ENCODE results near the gene FGFRL1.

DNA sequence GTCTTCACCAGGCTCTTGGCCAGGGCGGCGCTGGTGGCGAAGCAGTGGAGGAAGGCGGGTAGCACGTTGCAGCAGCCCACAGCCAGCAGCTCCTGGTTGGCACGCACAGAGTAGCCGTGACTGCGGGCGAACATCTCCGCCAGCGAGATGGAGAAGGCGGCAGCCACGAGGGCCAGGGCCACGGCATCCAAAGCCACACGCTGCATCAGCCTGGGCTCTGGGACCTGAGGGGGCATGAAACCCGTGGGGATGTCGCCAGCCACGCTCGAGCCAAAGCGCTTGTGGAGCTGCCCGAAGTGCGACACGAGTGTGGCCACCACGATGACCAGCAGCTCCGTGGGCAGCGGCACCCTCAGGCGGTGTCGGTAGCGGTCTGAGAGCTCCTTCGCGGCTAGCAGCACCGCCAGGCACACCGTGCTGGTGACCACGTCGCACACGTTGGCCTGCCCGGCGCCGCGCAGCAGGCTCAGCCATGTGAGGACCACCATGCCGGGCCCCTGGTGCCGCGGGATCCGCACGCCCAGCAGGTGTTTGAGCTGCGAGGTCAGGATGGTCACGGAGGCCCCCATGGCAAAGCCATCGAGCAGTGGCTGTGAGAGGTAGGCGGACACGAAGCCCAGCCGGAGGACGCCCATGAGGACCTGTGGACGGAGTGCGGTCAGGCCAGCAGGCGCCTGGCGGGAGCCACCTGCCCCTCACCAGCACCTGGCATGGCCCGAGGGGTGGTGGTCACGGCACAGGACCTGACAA lies 21.5 kb upstream of the FGFRL1 start:
- no peak for TF ChIP-seq EZH2 (IDR thresholded peaks at IDR 0.05)
- no peak for TF ChIP-seq FOXP2 (optimal IDR thresholded peaks at IDR 0.05; ENCODE audit: control extremely low read depth, extremely low read length, insufficient read depth)
- no peak for TF ChIP-seq POLR2AphosphoS5 (IDR thresholded peaks at IDR 0.05; ENCODE audit: borderline replicate concordance, low read depth, low read length)

Measured in SK-N-MC (cell line).